ACC112 (cell line): ENCODE measurements around the gene KDM4B.

ENCODE experiments used
- H2AFZ ChIP-seq: fragments of 200-600 bp; sonication (generic); one replicate; pipeline ENCODE4 v1.6.0; 2017; ENCODE audit warnings: antibody characterized with exemption, low read length; ENCODE audit not compliant: unreplicated experiment
- H3K27ac ChIP-seq: fragments of 200-600 bp; sonication (generic); 2 replicates; pipeline ENCODE4 v1.5.1; 2014; ENCODE audit warnings: low read depth, mild to moderate bottlenecking, antibody characterized with exemption, low read length, moderate library complexity
- H3K27me3 ChIP-seq: fragments of 200-600 bp; sonication (generic); 2 replicates; pipeline ENCODE4 v1.6.1; 2014; ENCODE audit warnings: mild to moderate bottlenecking, antibody characterized with exemption, low read length, moderate library complexity, mixed read lengths; ENCODE audit not compliant: insufficient read depth
- H3K36me3 ChIP-seq: fragments of 200-600 bp; sonication (generic); 2 replicates; pipeline ENCODE4 v1.6.1; 2016; ENCODE audit warnings: mild to moderate bottlenecking, antibody characterized with exemption, low read length, moderate library complexity, mixed read lengths; ENCODE audit not compliant: insufficient read depth
- H3K4me1 ChIP-seq: fragments of 200-600 bp; sonication (generic); one replicate; pipeline ENCODE4 v1.6.1; 2016; ENCODE audit warnings: low read length, mixed read lengths; ENCODE audit not compliant: insufficient read depth, unreplicated experiment, control insufficient read depth
- H3K4me3 ChIP-seq: fragments of 200-600 bp; sonication (generic); 2 replicates; pipeline ENCODE4 v1.5.1; 2014; ENCODE audit warnings: mild to moderate bottlenecking, low read depth, low read length
- H3K79me2 ChIP-seq: fragments of 200-600 bp; sonication (generic); one replicate; pipeline ENCODE4 v1.6.0; 2016; ENCODE audit warnings: low read length; ENCODE audit not compliant: control insufficient read depth, unreplicated experiment, insufficient read depth

The KDM4B gene

DNA sequence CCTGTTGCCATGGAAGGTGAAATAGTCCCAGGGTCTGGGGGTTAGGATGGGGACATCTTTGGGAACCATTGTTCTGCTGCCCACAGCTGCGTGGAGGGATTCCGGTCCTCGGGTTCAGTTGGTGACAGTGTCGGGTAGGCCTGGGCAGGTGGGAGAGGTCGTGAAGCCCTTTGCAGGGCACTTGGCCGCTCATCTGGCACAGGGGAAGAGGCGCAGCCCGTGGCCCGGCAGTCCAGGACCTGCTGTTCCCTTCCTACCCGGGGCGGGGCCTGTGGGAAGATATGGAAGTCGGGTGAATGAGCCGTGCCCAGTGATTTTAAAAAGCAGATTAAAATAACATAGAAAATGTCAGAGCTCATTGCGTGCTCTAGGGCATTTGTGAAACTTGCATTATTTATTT lies 44.8 kb downstream of the KDM4B start:
- Histone ChIP-seq H3K4me3 (no peak overlapping the region), H3K79me2 (peaks cover 28% of the 10 kb centered on the region), H2AFZ (no peak overlapping the region), H3K27me3 (no peaks in the 10 kb centered on the region), H3K4me1 (no peaks in the 10 kb centered on the region), H3K27ac (no peak overlapping the region), H3K36me3 (0 out of 2 replicates have a peak, but pooled peaks cover 7% of the 10 kb centered on the region)

DNA sequence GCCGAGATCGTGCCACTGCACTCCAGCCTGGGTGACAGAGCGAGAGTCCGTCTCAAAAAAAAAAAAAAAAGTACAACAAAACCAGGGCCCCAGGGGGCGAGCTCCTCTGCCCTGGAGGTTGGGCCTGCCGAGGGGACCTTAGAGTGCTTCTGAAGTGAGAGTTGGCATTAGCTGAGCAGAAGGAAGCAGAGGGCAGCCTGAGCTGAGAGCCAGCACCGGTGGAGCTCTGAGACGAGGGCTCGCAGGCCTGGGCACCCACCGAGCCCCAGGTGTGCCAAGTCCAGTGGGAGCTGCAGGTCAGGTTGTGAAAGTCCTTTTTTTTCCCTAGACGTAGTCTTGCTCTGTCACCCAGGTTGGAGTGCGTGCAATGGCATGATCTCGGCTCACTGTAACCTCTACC lies 46.0 kb downstream of the KDM4B start:
- Histone ChIP-seq H3K36me3 (0 out of 2 replicates have a peak, but pooled peaks cover 7% of the 10 kb centered on the region), H3K4me3 (no peak overlapping the region), H3K79me2 (peaks cover 28% of the 10 kb centered on the region), H3K4me1 (no peaks in the 10 kb centered on the region), H3K27me3 (no peaks in the 10 kb centered on the region), H2AFZ (no peak overlapping the region), H3K27ac (no peak overlapping the region)

DNA sequence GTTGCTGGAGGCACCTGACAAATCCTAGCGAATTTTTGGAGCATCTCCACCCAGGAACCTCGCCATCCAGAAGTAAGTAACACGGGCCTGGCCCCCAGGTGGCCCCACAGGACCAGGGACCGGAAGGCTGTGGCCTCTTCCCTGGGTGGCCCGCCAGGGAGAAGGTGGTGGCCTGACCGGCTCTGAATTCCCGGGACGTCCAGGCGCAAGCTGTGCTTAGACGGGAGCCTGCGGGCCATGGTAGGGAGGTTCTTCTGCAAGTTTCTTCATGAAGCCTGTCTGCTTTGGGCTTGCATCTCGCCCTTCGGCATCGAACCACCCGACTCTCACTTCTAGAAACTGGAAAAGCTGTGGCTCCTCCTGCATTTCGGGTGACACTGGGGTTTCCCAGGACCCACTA lies 47.4 kb downstream of the KDM4B start:
- no peak overlapping the region for H3K4me3 ChIP-seq
- H2AFZ ChIP-seq: no peak overlapping the region
- H3K27me3 ChIP-seq: no peaks in the 10 kb centered on the region
- 0 out of 2 replicates have a peak, but pooled peaks cover 7% of the 10 kb centered on the region for H3K36me3 ChIP-seq
- no peak overlapping the region for H3K27ac ChIP-seq
- no peaks in the 10 kb centered on the region for H3K4me1 ChIP-seq
- peaks cover 20% of the 10 kb centered on the region for H3K79me2 ChIP-seq

DNA sequence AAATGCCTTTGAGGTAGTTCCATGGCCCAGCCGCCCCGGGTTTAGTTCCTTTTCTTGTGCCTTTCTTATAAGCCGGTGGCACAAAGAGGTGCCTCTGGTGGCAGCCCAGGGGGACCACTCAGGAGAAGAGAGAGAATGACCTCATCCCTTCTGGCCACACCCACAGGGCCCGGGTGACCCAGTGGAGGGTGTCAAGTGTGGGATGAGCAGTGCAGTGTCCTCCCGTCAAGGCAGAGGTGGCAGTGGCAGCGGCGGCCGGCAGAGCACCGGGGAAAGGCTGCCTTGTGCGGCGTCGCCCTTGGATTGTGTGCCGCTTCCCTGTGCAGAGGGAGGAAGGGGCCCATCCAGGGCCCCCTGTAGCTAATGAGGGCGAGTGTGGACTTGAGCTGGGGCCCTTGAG lies 47.9 kb downstream of the KDM4B start:
- H3K79me2 ChIP-seq: peaks cover 17% of the 10 kb centered on the region
- H3K36me3 ChIP-seq: 0 out of 2 replicates have a peak, but pooled peaks cover 7% of the 10 kb centered on the region
- H3K27me3 ChIP-seq: no peaks in the 10 kb centered on the region
- H3K4me1 ChIP-seq: no peaks in the 10 kb centered on the region
- no peak overlapping the region for H3K27ac ChIP-seq
- H3K4me3 ChIP-seq: no peak overlapping the region
- no peak overlapping the region for H2AFZ ChIP-seq

DNA sequence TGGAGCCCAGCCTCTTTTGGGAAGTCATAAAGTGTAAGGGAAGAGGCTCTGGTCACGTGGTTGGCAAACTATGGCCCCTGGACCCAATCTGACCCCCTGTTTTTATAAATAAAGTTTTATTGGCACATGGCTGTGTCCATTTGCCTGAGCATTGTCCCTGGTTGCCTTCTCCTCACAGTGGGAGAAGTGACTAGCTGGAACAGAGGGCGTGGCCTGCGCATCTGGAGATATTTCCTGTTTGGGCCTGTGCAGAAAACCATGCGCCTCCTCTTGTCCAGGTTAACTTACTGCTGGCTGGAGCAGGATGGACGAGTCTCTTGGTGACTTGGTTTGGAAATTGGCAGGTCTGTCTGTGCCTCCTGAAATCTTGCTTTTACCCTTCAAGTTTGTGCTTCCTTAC lies 48.3 kb downstream of the KDM4B start:
- Histone ChIP-seq H3K4me3 (no peak overlapping the region), H3K27ac (no peak overlapping the region), H2AFZ (no peak overlapping the region), H3K4me1 (no peaks in the 10 kb centered on the region), H3K27me3 (no peaks in the 10 kb centered on the region), H3K79me2 (peaks cover 21% of the 10 kb centered on the region), H3K36me3 (0 out of 2 replicates have a peak, but pooled peaks cover 7% of the 10 kb centered on the region)

DNA sequence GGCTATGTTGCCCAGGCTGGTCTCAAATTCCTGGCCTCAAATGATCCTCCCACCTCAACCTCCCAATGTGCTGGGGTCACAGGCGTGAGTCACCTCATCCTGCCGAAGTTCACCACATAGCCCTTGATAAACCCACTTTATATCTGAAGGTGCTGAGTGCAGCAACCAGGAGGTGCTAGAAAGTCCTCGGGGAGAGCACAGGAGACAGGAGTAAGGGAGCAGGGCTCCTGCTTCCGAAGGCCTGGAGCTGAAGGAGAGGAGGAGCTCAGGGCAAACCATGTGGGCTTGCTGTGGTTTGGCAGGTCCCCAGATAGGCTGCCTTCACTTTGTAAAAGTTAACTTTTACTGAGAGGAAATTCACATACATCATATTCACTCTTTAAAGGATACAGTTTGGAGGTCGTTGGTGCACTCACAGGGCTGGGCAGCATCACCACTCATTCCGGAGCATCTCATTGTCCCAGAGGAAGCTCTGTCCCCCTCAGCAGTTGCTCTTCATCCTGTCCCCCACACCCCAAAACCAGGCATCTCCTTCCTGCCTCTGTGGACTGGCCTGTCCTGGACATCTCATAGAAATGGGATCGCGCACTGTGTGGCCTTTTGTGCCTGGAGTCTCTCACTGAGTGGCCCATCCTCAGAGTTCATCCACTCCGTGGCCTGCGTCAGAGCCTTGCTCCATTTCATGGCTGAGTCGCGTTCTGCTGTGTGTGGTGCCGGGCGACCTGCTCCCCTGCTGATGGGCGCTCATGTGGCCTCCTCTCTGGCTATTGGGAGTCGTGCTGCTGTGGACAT lies 49.5 kb downstream of the KDM4B start:
- H2AFZ ChIP-seq: no peak overlapping the region
- no peaks in the 10 kb centered on the region for H3K4me1 ChIP-seq
- H3K27me3 ChIP-seq: no peaks in the 10 kb centered on the region
- no peak overlapping the region for H3K27ac ChIP-seq
- H3K36me3 ChIP-seq: 0 out of 2 replicates have a peak, but pooled peaks cover 7% of the 10 kb centered on the region
- peaks cover 18% of the 10 kb centered on the region for H3K79me2 ChIP-seq
- H3K4me3 ChIP-seq: no peak overlapping the region

DNA sequence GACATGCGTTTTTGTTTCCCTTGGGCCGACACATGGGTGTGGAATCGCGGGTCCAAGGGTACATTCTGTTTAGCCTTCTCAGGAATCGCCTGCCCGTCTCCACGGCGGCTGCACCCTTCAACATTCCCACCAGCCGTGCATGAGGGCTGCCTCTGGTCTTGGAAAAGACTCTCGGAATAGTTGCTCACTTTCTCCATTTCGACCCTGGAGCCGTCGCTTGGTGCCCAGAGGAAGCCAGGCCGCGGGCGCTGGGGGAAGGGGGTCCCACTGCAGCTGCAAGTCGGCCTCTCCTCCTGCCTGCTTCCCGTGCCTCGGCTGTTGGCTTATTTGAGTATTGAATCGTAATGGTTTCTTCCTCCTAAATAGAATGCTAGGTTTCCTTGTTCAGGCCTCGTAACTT lies 51.5 kb downstream of the KDM4B start:
- H3K79me2 ChIP-seq: peaks cover 10% of the 10 kb centered on the region

DNA sequence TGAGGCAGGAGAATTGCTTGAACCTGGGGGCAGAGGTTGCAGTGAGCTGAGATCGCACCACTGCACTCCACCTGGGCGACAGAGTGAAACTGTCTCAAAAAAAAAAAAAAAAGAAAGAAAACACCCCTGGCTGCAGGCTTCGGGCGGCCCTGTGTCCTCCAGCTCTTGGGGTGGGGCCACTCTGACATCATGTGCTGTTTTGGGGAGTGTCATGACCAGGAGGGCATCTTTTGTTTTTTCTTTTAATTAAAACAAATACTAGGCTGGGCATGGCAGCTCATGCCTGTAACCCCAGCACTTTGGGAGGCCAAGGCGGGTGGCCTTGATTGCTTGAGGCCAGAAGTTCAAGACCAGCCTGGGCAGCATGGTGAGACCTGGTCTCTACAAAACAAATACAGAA lies 52.1 kb downstream of the KDM4B start:
- Histone ChIP-seq H3K4me1 (no peaks in the 10 kb centered on the region), H3K4me3 (no peak overlapping the region), H3K79me2 (peaks cover 10% of the 10 kb centered on the region), H3K27ac (no peak overlapping the region), H3K27me3 (no peaks in the 10 kb centered on the region), H2AFZ (no peak overlapping the region), H3K36me3 (0 out of 2 replicates have a peak, but pooled peaks cover 7% of the 10 kb centered on the region)

More for the DNA sequence above, 51.5 kb downstream of the KDM4B start:
- H3K27me3 ChIP-seq: no peaks in the 10 kb centered on the region
- H3K4me1 ChIP-seq: no peaks in the 10 kb centered on the region
- H3K27ac ChIP-seq: no peak overlapping the region
- H2AFZ ChIP-seq: no peak overlapping the region
- no peak overlapping the region for H3K4me3 ChIP-seq
- H3K36me3 ChIP-seq: 0 out of 2 replicates have a peak, but pooled peaks cover 7% of the 10 kb centered on the region

DNA sequence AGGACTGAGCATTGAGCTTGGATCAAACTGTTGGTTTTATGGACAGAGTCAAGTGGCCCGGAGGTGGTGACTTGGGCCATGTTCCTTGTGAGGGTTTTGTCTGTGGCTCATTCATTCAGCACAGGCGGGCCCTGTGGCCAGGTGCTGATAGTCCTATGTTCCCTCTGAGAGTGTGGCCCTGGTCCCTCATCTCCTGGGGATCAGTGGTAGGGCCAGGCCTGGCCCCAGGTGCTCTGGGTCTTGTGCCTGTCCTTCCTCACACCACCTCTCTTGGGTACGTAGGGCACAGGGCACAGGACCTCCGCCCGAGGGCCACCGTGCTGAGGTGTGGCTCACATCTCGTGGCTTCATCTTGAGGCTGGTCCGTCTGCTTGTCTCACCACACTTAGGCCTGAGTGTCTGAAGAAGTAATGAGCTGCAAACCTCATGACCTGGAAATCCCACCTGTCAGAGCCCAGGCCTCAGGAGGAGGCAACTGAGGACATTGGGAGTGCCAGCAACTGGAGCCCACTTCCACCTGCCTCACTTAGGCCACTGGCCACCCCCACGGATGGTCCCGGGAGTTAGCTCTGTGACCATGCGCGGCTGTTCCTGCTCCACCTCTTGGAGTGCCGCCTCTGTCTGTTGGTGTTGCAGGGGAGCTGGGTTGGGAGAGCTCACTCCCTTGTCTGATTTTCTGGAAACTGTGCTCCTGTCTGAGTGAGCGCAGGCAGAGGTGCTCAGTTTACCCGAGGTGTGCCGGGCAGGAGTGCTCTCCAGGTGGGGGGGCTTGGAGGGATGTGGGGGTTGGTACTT lies 53.4 kb downstream of the KDM4B start:
- no peak overlapping the region for H2AFZ ChIP-seq
- H3K27ac ChIP-seq: no peak overlapping the region
- peaks cover 15% of the 10 kb centered on the region for H3K79me2 ChIP-seq
- H3K4me3 ChIP-seq: no peak overlapping the region
- no peaks in the 10 kb centered on the region for H3K4me1 ChIP-seq
- H3K27me3 ChIP-seq: no peaks in the 10 kb centered on the region
- H3K36me3 ChIP-seq: 0 out of 2 replicates have a peak, but pooled peaks cover 7% of the 10 kb centered on the region

DNA sequence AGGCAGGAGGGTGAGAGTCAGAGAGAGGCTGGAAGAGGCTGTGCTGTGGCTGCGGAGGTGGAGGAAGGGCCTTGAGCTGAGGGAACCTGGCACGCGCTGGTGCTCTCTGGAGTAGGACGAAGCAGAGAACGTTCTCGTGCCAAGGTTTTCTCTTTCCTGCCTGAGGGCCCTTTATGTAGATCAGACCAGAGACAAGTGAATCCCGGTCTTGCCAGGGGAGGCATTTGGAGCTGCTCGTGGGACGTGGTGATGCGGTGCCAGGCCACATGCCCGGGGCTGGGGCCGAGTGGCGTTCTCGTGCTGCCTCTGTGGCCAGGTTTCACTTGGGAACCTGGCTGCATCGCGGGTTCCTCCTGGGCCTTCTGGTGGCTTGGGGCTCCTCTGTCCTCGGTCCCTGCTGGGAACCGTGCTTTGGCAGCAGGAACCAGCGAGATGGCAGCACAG lies 54.2 kb downstream of the KDM4B start:
- no peak overlapping the region for H3K4me3 ChIP-seq
- H3K4me1 ChIP-seq: no peaks in the 10 kb centered on the region
- H3K27ac ChIP-seq: no peak overlapping the region
- peaks cover 15% of the 10 kb centered on the region for H3K79me2 ChIP-seq
- H3K36me3 ChIP-seq: 0 out of 2 replicates have a peak, but pooled peaks cover 5% of the 10 kb centered on the region
- H2AFZ ChIP-seq: no peak overlapping the region
- H3K27me3 ChIP-seq: no peaks in the 10 kb centered on the region
